Natural killer cell (primary cell): ENCODE data around the gene KNDC1. TPM values are rescaled to one million over a fixed set of nuclear protein-coding genes. Genes with fewer than 3 reads are reported as not detected.

Experiments used
- ATAC-seq, 3 donors: fragments of 150-1000 bp in 2 of 3; fragments of 200-7000 bp in 1 of 3; cut with Tn5 transposase; 1 replicate in 1 of 3; 2 replicates in 2 of 3; pipeline ENCODE4 v1.10.0; 2021; ENCODE audit warnings: mild to moderate bottlenecking in 2 of 3, moderate library complexity in 2 of 3
- DNase-seq, 2 donors: peaks; one replicate each; pipeline versions ENCODE4 v3.0.0 to v3.0.0-alpha.2; 2013 to 2021; ENCODE audit warnings: mixed read lengths in 1 of 2
- H3K27ac ChIP-seq: one replicate; pipeline ENCODE4 v1.5.1; 2013; ENCODE audit warnings: mild to moderate bottlenecking, low read length
- H3K27me3 ChIP-seq: one replicate; pipeline ENCODE4 v1.6.1; 2013; ENCODE audit warnings: low read length; ENCODE audit not compliant: control insufficient read depth, insufficient read depth
- H3K36me3 ChIP-seq: one replicate; pipeline ENCODE4 v1.6.1; 2013; ENCODE audit warnings: low read length; ENCODE audit not compliant: control insufficient read depth, insufficient read depth
- H3K4me1 ChIP-seq: one replicate; pipeline ENCODE4 v1.6.1; 2013; ENCODE audit warnings: low read length; ENCODE audit not compliant: control insufficient read depth, insufficient read depth
- H3K4me3 ChIP-seq: one replicate; pipeline ENCODE4 v1.5.1; 2013; ENCODE audit warnings: low read length
- H3K9me3 ChIP-seq: one replicate; pipeline ENCODE4 v1.6.1; 2013; ENCODE audit warnings: low read length; ENCODE audit not compliant: control insufficient read depth, insufficient read depth
- H3K27ac Mint-ChIP-seq, 2 donors: one replicate each; pipeline ENCODE4 v1.8.0; 2022; ENCODE audit warnings: mild to moderate bottlenecking in 2 of 2, mixed read lengths in 2 of 2, moderate library complexity in 1 of 2
- H3K27me3 Mint-ChIP-seq, 2 donors: one replicate each; pipeline ENCODE4 v1.8.0; 2022; ENCODE audit warnings: low read depth in 2 of 2, mixed read lengths in 2 of 2
- H3K36me3 Mint-ChIP-seq: one replicate; pipeline ENCODE4 v1.8.0; 2022; ENCODE audit warnings: mixed read lengths
- H3K4me1 Mint-ChIP-seq, 2 donors: one replicate each; pipeline ENCODE4 v1.8.0; 2022; ENCODE audit warnings: mixed read lengths in 2 of 2
- H3K4me3 Mint-ChIP-seq: one replicate; pipeline ENCODE4 v1.8.0; 2022; ENCODE audit warnings: mild to moderate bottlenecking, moderate library complexity, mixed read lengths
- H3K9me3 Mint-ChIP-seq, 2 donors: one replicate each; pipeline ENCODE4 v1.8.0; 2022; ENCODE audit warnings: mixed read lengths in 2 of 2
- WGBS: methylation state at CpG from one replicate; pipeline ENCODE4 v1.1.7; 2013; ENCODE audit warnings: missing lambda C conversion rate; ENCODE audit not compliant: insufficient coverage; 5-methylcytosine and 5-hydroxymethylcytosine counted together
- intact Hi-C: fragments of 100-400 bp; cut with micrococcal nuclease; formaldehyde crosslinking; loops from one replicate; pipeline ENCODE4 v1.14.2; 2022
- total RNA-seq, 4 donors: library from RNA; stranded (reverse); fragments of 120-200 nt in 1 of 4; gene quantifications; one replicate each; pipeline versions ENCODE4 v1.2.3 to v1.2.4, GENCODE V29; 2013 to 2022
- TF ChIP-seq, protein P1 (sequence below): fragments of 200-600 bp; IDR thresholded peaks from one replicate; pipeline ENCODE4 v1.8.0; 2022; ENCODE audit warnings: antibody characterized with exemption

KNDC1 gene
- total RNA-seq, 3 donors from 2014 or later (not counting 1 experiment from before 2014, with no cell fraction given), result 2.1 to 5.9 TPM; not detected in 1

DNA sequence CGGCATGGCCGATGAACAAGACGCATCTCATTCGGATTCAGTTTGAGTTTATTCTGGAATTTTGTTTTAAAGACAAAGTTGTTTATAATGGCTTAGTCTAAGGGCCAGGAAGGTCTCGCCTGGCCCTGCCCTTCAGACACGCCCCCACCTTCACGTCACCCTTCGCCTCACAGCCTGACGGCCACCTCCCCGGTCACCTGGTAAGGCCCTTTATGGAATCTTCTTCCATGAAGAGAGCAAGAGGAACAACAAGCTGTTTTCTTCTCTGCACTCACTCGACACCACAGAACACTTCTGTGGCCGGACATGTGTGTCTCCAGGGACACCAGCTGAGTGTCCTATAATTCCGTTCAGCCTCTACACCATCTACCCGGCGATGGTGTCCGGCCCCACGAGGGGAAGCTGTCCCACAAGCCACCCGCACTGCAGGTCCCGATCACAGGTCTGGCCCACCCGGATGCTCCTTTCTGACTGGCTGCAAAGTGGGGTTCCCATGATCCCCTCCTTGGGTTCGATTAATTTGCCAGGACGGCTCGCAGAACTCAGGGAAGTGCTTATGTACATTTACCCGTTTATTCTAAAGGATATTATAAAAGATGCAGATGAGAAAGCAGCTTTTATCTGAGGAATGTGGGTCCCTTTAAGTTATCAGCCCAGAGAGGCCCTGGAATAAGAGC lies 17.4 kb upstream of the KNDC1 start:
- H3K27ac ChIP-seq, result no peak overlapping the region
- WGBS, result 91% methylated on average over 24 of the region's 24 CpGs
- TF ChIP-seq, protein P1, sequence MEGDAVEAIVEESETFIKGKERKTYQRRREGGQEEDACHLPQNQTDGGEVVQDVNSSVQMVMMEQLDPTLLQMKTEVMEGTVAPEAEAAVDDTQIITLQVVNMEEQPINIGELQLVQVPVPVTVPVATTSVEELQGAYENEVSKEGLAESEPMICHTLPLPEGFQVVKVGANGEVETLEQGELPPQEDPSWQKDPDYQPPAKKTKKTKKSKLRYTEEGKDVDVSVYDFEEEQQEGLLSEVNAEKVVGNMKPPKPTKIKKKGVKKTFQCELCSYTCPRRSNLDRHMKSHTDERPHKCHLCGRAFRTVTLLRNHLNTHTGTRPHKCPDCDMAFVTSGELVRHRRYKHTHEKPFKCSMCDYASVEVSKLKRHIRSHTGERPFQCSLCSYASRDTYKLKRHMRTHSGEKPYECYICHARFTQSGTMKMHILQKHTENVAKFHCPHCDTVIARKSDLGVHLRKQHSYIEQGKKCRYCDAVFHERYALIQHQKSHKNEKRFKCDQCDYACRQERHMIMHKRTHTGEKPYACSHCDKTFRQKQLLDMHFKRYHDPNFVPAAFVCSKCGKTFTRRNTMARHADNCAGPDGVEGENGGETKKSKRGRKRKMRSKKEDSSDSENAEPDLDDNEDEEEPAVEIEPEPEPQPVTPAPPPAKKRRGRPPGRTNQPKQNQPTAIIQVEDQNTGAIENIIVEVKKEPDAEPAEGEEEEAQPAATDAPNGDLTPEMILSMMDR, result no peak

DNA sequence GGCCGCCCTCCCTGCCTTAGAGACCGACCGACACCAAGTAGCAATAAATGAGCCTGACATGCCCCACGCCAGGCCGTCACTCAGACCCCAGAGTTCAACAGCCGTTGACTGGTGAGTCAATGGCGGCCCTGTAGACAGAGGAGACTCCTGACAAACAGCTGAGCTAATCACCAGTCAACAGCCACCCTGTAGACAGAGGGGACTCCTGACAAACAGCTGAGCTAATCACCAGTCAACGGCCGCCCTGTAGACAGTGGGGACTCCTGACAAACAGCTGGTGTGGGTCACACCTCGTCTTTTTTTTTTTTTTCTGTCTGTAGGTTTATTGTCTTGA lies 16.9 kb upstream of the KNDC1 start:
- peaks cover 32% of the 10 kb centered on the region in 2 donors for H3K27me3 Mint-ChIP-seq
- Histone ChIP-seq H3K4me1 (peaks cover 4% of the 10 kb centered on the region), H3K4me3 (no peak overlapping the region), H3K27ac (no peak overlapping the region), H3K9me3 (no peaks in the 10 kb centered on the region), H3K27me3 (no peaks in the 10 kb centered on the region), H3K36me3 (no peaks in the 10 kb centered on the region)
- WGBS, result 82% methylated on average over 10 of the region's 10 CpGs
- no peak overlapping the region for H3K27ac Mint-ChIP-seq
- TF ChIP-seq, protein P1, result no peak
- no peak for ATAC-seq
- no peaks in the 10 kb centered on the region for H3K9me3 Mint-ChIP-seq
- H3K4me3 Mint-ChIP-seq, result no peak overlapping the region
- intact Hi-C loops, result no loop called here
- H3K4me1 Mint-ChIP-seq, result peaks cover 0 to 12% of the 10 kb centered on the region in 2 donors
- no peak for DNase-seq
- peaks cover 8% of the 10 kb centered on the region for H3K36me3 Mint-ChIP-seq

More for the DNA sequence above, 17.4 kb upstream of the KNDC1 start:
- no peak overlapping the region for H3K27ac Mint-ChIP-seq
- peaks cover 26 to 27% of the 10 kb centered on the region in 2 donors for H3K27me3 Mint-ChIP-seq
- H3K4me1 Mint-ChIP-seq, result peaks cover 0 to 12% of the 10 kb centered on the region in 2 donors
- H3K36me3 Mint-ChIP-seq, result peaks cover 6% of the 10 kb centered on the region
- Histone ChIP-seq H3K4me3 (no peak overlapping the region), H3K9me3 (no peaks in the 10 kb centered on the region), H3K27me3 (no peaks in the 10 kb centered on the region), H3K36me3 (no peaks in the 10 kb centered on the region), H3K4me1 (peaks cover 4% of the 10 kb centered on the region)
- DNase-seq (no peak), ATAC-seq (no peak)
- H3K9me3 Mint-ChIP-seq, result no peaks in the 10 kb centered on the region
- H3K4me3 Mint-ChIP-seq, result no peak overlapping the region
- intact Hi-C loops, result no loop called here

DNA sequence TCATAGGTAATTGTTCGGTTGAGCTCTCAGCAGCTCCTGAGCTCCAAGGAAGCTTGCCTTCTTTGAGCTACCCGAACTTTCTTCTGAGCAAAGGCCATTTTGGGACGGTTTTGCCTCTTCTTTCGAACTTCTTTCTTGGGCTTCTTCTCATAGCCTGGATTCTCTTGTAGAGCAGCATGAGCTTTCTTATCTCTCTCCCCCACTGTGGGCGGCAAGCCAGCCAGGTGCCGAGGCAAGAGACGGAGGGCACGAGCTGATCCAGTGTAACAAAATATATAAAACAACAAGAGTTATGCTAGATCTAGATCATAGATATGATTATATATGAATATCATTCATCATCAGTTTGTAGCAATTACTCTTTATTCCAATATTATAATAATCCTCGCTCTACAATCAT lies 16.5 kb upstream of the KNDC1 start:
- Mint-ChIP-seq H3K36me3 (peaks cover 8% of the 10 kb centered on the region), H3K4me3 (no peak overlapping the region), H3K27me3 (peaks cover 34 to 36% of the 10 kb centered on the region in 2 donors), H3K4me1 (peaks cover 0 to 12% of the 10 kb centered on the region in 2 donors), H3K9me3 (no peaks in the 10 kb centered on the region), H3K27ac (peak overlapping the region in 1 of 2 donors; percentile 31)
- no peaks in the 10 kb centered on the region for H3K27me3 ChIP-seq
- H3K4me1 ChIP-seq, result peaks cover 4% of the 10 kb centered on the region
- intact Hi-C loops, result no loop called here
- no peaks in the 10 kb centered on the region for H3K9me3 ChIP-seq
- TF ChIP-seq, protein P1, result no peak
- 82% methylated on average over 5 of the region's 9 CpGs for WGBS
- ATAC-seq (no peak), DNase-seq (no peak)
- no peak overlapping the region for H3K27ac ChIP-seq
- H3K4me3 ChIP-seq, result no peak overlapping the region
- H3K36me3 ChIP-seq, result no peaks in the 10 kb centered on the region

DNA sequence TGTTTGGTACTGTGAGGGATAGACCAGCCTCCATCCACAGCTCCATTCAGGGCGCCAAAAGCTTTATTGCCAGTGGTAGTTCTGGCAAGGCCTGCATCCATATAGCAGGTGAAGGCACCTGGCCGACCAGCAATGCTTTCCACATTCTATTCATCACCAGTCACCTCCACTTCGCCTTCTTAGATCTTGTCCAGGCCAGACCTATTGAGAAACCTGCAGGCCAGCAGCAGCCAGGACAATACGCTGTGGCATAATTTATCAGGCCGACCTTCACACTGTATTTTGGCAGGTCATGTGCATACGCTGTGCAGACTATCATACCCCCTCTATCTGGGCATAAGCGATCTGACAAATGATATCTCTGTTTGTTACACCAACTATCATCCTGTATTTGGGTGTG lies 15.2 kb upstream of the KNDC1 start:
- Histone ChIP-seq H3K27me3 (no peaks in the 10 kb centered on the region), H3K27ac (no peak overlapping the region), H3K4me3 (no peak overlapping the region), H3K9me3 (no peaks in the 10 kb centered on the region), H3K36me3 (no peaks in the 10 kb centered on the region), H3K4me1 (peaks cover 4% of the 10 kb centered on the region)
- peaks cover 8% of the 10 kb centered on the region for H3K36me3 Mint-ChIP-seq
- H3K4me3 Mint-ChIP-seq, result no peak overlapping the region
- H3K9me3 Mint-ChIP-seq, result no peaks in the 10 kb centered on the region
- DNase-seq (no peak), ATAC-seq (no peak)
- TF ChIP-seq, protein P1, result no peak
- WGBS, result 92% methylated on average over 6 of the region's 7 CpGs
- H3K27me3 Mint-ChIP-seq, result peaks cover 44 to 48% of the 10 kb centered on the region in 2 donors
- no peak overlapping the region for H3K27ac Mint-ChIP-seq
- H3K4me1 Mint-ChIP-seq, result peaks cover 0 to 12% of the 10 kb centered on the region in 2 donors
- intact Hi-C loops, result loop anchor here (2.0 kb wide), 1 partner anchor 16 kb away; the partner anchor contains the start of gene KNDC1
